Activated CD8-positive, alpha-beta memory T cell treated with anti-CD3 and anti-CD28 coated beads for 24 hours (primary cell): Measurements from ENCODE around the gene PRRT3.

Source experiments
- DNase-seq: peaks from one replicate; pipeline ENCODE4 v3.0.0-alpha.2; 2020

PRRT3 gene

DNA sequence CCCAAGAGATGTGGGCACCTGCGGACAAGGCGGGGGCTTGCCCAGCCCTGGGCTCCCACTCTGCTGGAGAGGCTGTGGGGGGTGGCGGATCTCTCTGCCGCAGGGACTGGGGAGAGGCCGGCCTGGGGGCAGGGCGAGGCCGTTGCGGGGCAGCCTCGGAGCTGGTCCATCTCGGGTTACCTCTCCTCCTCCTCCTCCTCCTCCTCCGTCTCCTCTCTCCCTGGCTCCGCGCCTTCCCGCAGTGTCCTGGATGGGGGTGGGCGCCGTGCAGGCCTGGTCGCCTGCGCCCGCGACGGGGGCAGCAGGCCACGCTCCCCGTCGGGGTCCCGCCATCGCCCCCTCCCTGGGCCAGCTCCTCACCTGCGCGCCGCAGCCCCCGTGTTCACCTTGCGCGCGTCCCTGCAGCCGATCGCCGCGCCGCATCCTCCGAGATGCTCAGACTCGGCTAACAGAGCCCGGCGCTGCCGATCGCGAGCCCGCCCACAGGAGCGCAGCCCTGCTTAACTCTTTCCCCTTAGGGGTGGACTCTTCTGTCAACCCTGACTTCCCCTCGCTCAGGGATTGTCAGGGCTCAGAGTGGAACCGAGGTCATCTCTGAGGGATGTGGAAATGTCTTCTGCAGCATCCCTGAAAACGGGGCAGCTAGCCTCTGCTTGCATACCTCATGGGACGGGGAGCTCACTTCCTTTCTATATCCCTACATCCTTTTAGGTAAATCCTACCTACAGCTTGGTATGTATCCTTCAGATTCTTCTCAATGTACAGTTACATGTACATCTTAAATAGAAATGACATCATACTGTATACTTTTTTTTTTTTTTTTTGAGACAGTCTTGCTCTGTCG is at the start of gene PRRT3:
TSS of gene PRRT3 (minus strand) at position 447 of the 844 bp plus-strand sequence. CDS start 2,293 bp downstream, outside the sequence.
- DNase-seq = peak; percentile 84

DNA sequence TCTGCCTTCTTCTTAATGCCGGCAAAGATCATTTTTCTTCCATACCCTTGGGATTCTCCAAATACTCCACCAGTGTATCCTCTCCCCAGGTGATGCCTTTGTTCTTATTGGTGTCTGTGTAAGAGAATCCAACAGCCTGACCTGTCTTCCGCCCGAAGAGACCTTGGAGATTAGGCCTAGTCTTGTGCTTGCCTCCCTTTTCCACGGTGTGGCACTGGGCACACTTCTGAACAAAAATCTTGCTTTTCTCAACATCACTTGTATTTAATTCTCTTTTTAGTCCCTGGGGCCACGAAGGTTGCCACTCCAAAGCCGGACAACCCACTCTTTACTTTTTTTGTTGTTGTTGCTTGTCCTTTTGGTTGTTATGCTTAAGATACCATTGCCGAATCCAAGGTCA is 48.5 kb upstream of the PRRT3 start:
- no peak for DNase-seq

DNA sequence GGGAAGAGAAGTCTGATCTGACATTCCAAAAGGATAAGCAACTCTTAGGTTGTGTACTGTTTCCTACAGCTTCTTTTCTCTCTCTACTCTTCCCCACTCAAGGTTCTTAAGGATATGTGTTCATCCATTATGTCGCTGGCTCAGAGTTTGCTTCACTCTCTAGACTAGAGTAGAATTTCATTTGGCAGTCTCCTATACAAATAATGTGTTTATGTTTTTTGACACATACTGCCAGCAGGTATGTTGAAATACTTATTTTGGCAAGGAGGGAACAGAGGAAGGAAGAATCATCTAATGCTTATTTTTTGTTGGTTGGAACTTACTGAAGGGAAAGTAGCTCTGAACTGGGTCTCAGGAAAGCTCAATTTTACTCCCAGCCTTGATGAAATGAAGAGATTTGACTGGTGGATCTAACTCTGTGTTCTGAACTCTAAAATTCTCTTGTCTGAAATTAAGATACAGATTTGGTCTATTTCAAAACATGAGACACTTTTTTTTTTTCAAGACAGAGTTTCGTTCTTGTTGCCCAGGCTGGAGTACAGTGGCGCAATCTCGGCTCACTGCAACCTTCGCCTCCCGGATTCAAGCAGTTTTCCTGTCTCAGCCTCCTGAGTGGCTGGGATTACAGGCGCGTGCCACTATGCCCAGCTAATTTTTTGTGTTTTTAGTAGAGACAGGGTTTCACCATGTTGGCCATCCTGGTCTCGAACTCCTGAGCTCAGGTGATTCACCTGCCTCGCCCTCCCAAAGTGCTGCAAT is 42.1 kb upstream of the PRRT3 start:
- no peak for DNase-seq

DNA sequence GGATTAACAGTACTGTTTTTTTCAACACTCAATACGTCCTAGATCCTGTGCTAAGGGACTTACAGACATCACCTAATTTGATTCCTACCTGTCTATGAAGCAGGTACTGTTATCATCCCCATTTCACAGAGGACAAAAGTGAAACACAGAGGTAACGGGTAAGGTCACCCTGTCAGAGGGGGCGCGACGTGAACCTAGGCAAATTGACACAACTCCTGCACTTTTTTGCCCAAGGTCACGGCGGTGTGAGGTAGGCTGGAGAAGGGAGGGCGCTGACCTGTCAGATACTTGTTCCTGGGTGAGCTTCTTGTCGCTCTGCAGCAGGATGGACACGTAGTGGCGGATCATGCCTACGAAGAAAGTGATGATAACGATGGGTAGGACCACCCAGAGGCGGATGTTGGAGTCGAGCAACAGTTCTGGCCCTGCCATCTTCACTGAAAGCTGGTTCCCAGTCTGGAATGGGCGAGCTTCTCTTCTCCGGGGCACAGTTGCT is 34.1 kb upstream of the PRRT3 start:
- no peak for DNase-seq

DNA sequence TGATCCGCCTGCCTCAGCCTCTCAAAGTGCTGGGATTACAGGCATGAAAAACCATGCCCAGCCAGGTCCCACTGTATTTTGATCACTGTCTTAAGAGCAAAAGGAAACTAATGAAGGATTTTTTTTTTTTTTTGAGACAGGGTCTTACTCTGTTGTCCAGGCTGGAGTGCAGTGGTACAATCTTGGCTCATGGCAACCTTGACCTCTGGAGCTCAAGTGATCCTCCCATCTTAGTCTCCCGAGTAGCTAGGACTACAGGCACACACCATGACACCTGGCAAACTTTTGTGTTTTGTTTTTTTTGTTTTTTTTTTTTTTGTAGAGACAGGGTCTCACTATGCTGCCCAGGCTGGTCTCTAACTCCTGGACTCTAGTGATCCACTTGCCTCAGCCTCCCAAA is 28.0 kb upstream of the PRRT3 start:
- DNase-seq = no peak

DNA sequence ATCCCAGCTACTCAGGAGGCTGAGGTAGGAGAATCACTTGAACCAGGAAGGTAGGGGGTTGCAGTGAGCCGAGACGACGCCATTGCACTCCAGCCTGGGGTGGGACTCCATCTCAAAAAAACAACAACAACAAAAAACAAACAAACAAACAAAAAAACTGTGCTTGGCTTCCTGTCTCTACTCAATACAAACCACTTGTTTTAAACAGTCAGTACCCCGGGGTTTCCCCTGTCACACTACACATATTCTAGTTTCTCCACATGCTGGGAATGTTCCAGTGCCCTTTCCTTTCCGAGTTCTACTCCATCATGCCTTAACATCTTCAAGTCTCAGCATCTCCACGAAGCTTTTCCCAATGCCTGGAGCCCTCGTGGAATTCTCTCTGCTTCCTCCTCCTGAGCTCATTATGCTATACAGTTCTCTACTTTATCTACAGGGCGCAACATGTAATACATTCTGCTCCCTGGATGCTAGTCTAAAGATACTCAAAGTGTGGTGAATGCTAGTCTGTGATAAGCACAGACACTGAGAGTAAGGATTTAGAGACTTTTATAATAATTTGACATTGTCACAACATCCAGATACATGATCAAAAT is 26.6 kb upstream of the PRRT3 start:
- DNase-seq = no peak

DNA sequence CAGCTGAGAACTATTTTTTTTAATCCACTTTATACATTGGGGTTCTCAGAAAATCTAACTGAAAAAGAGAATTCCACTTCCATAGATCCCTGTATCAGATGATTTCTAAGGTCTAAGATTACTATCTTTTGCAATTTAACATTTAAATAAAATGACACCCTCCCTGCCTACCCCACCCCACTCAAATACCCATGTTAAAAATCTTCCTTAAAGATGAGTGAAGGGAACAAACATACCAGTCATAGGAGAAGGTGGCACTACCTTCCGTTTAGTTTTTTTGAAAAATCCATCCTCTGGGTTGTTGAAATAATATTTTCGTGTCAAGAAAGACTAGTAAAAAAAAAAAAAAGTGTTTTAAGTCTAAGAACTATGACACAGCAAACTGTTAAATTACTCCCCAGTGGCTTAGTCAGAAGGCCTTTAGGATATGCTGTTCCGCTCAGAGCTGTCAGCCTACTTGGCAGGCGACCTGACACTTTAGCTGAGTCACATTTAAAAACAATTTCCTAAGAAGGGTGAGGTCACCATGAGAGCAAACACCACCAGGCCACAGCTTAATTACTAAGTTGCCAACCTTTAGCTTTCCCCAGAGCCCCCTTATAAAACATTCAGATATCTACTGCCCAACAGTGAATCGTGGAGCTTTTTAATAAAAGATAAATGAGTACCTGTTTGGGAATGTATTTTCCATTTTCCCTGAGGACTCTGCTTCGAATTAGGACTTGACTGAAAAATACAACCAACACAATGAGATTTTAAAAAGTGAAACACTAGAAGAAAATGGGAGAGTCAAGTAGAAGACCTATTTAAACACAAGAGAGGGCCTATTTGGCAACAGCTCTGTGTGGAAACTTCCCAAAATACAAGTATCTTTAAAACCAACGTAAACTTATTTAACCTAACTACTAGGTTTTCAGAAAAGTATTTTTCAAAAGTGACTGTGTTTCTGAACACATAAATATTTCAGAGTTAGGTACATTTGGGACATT is 24.8 kb upstream of the PRRT3 start:
- DNase-seq = no peak

DNA sequence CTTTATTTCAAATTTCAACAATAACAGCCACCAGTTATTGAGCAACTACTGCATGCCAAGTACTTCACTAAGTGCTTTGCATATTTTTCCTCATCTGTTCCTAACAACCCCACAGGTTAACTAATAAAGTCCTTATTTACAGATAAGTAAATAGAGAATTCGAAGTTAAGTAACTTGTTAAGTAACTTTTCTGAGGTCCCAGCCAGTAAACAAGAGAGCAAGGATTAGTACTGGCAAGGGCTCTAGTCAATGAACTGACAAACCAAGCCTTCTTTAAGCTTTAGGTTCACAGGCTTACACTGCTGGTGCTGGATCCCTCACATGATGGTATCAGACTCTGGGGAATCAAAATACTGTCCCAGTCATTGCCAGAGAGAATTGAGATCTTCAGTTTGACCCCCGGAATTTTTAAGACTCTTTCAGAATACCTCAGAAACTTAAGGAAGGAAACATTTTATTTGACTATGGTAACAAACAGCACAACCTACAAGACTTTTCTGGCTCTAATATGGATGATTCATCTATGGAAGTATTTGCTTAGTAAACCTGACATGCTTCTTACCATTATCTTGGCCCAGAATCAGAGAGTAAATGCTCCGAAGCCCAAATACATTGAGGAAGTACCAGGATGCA is 17.9 kb upstream of the PRRT3 start:
- no peak for DNase-seq

DNA sequence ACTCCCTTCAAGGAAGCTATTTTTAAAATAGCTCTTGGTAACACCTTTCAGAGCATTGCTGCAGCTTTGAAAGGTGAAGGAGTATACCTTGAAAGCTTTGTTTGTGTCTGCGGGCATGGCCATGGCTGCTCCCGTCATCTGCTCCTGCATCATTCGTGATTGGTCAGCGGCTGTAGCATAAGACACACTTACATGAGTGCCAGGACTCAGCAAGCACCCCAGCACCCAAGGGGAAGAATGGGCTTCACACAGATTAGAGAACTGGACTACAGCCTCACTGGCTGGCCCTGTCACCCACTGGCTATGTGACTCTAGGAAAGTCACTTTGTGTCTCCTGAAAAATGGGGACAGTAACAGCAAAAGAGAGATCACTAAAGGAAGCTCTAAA is 17.4 kb upstream of the PRRT3 start:
- DNase-seq = no peak

DNA sequence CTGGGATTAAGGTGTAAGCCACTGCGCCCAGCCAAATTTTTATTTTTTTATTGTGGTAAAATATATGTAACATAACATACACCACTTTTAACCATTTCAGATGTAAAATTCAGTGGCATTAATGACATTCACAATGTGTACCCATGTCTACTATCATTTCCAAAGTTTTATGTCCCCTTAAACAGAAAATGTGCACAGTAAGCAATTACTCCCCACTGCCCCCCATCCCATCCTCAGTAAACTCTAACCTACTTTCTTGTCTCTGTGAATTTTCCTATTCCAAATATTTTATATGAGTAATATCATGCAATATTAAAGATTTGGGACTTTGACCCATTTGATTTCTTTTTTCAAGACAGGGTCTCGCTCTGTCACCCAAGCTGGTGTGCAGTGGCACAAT is 14.6 kb upstream of the PRRT3 start:
- DNase-seq = no peak

DNA sequence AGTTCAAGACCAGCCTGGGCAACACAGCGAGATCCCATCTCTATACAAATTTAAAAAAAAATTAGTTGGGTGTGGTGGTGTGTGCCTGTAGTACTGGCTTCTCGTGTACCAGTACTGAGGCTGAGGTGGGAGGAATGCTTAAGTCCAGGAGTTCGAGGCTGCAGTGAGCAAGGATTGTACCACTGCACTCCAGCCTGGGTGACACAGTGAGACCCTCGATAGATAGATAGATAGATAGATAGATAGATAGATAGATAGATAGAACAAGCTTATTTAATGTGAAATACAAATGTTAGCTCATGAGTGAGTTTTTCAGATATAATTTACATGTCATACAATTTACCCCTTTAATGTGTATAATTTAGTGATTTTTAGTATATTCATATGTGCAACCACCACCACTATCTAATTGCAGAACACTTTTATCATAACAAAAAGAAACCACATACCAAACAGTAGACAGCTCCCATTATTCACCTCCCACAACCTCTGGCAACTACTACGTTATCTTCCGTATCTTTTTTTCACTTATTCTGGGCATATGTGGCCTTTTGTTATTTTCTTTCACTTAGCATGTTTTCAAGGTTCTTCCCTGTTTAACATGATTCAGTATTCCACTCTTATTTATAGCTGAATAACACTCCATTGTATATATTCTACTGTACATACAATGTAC is 13.1 kb upstream of the PRRT3 start:
- no peak for DNase-seq

DNA sequence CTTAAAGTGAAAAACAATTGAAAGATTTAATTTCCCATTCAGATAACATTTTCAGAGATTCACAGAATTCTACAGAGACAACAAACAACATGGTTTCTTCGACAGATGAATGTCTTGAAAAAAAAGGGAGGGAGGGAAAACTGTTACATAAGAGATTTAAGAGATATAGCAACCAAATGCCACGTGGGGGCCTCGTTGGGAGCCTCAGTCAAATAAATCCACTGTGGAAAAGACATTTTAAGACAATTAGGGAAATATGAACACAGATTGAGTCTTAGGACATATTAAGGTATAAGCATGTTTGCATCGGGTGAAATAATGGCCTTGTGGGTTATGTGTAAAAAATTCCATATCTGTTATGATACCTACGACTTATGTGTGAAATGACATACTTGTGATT is 5.0 kb upstream of the PRRT3 start:
- DNase-seq = no peak

DNA sequence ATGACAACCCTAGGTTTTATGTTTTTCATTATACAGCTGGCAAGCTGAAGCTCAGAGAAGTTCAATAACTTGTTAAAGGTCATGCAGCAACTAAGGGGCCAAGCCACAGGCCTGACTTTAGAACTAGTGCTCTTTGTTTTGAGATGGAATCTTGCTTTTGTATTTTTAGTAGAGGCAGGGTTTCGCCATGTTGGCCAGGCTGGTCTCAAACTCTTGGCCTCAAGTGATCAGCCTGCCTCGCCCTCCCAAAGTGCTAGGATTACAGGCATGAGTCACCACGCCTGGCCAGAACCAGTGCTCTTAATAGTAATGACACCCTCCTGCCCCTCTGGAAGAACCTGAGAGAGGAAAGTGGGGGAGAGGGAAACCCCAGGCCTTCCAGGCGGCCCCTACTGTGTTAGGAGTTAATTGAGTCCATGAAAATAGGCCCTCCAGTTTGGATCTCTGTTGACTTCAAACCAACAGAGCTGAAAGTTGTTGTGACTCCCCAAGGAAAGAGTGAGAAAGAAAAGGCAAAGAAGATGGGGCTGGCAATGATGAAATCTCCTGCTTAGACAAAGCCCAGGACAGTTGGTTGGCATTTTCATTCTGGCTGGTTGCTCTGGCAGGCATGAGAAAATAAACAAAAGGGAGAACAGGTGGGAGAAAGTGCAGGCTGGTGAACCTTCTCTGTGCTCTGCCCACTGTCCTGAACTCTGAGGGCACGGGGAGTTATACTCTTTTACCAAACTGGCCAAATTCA is 3.6 kb upstream of the PRRT3 start:
- DNase-seq = no peak

DNA sequence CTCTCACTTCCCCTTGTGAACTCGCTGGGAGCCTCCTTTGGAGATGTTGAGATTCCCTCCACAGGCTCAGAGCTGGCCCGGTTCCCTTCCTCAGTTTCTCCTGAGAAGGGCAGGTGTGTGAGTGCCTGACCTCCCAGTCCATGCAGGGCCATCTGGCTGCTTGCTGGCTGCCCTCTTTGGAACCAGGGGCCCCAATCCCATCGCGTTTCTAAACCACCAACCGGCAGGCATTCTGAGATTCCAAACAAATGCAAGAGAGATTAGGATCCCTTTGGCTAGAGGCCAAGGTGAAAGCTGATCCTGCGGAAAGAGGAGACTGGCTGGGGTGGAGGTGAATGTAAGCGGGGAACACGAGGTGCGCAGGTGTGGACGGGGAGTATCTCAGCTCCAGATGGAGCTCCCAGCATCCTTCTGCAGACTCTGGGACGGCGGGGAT is 2.9 kb upstream of the PRRT3 start:
- DNase-seq = no peak

DNA sequence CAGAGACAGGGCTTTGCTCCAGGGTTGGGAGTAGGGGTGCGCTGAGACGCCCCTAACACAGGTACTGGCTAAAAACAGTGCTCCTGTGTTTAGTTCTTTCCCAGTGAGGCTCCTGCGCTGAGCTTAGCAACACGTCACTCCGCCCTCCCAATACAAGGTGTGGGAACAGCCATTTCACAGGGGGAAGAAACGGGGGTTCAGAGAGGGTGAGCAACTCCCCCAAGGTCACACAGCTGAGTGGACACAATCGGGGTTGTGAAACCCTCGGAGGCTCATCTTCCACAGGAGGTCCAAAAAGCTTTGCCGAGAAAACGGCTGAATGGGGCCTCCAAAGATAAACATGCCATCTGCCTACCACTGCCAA is 628 bp downstream of the PRRT3 start:
- no peak for DNase-seq

DNA sequence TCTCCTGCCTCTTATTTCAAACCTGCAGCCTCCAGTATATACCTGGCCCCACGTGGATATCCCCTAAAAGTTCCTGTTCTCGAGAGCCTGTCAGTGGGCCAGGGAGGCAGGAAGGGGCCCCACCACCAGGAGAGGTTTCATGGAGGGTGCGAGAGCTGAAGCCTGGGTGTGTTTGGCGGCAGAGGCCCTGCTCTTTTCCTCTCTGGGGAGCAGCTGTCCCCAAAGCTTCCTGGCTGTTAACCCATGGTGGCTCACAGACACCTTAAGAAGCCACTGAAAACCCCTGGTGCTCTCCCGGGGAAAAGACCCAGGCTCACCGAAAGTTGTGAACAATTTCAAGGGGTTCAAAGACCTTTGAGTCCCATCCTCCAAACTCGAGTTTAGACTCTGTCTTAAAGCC is 1.1 kb downstream of the PRRT3 start:
- no peak for DNase-seq

DNA sequence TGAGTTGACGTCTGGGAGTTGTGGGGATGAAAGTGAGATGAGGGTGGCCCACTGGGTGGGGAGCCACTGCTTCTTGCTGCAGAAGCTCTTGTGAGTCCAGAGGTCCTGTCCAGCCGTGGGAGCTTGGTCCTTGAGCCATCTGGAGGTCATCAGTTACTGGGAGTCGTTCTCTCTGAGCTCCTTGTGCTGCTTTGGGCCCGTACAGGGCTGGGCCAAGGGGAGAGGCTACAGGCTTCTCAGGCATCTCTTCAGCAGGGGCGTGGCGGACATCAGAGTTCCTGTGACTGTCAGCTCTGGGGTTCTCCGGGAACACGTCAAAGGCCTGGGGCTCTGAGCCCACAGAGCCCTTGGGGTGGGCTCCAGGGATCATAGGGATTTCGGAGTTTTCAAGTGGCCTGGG is 2.6 kb downstream of the PRRT3 start:
- DNase-seq = no peak

DNA sequence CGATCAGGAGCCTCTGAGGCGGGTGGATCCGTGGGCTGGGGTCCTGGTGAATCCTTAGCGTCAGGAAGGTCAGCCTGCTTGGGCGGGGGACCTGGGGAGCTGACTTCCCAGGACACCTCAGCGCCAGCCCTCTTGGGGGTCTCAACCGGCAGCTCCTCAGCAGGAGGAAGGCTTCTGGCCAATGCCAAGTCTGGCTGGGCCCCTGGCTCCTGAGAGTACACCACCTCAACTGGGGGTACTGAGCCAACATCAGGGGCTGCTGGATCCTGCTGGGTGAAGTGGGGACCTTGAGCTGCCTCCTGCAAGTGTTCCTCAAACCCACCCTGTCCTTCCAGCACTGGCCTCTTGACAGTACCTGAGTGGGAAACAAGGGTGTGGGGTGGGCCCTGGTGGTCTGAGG is 3.1 kb downstream of the PRRT3 start:
- no peak for DNase-seq

DNA sequence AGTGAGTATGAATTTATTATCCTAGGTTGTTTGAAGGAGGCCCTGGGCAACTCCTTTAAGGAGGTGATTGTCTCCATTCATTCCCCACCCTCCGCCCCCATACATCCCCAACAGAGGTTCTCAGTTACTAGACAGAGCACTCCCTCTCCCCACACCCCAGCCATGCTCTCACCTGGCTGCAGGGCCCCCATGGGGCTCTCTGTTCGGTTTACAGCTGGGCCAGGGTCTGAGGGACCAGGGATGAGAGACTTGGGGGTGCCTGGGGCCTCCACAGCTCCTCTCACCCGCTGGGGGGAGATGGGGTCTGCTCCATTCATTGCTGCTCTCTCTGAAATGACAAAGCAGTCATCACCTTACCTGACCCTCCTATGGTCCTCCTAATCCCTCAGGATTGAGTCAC is 3.6 kb downstream of the PRRT3 start:
- DNase-seq = no peak
